NB4 (cell line): ENCODE results near the gene DMBX1.

Experiments used
- POLR2A ChIP-seq: IDR thresholded peaks from 2 replicates; pipeline ENCODE4 v1.6.1; 2011; ENCODE audit warnings: mild to moderate bottlenecking; ENCODE audit not compliant: insufficient read length; ENCODE audit errors: extremely low read depth
- TF ChIP-seq, protein P1 (sequence below): IDR thresholded peaks from one replicate; pipeline ENCODE4 v1.5.1; 2012; ENCODE audit warnings: low read depth, low read length
- TF ChIP-seq, protein P2 (sequence below): IDR thresholded peaks from 2 replicates; pipeline ENCODE4 v1.6.1; 2011; ENCODE audit warnings: low read depth, low read length

DNA sequence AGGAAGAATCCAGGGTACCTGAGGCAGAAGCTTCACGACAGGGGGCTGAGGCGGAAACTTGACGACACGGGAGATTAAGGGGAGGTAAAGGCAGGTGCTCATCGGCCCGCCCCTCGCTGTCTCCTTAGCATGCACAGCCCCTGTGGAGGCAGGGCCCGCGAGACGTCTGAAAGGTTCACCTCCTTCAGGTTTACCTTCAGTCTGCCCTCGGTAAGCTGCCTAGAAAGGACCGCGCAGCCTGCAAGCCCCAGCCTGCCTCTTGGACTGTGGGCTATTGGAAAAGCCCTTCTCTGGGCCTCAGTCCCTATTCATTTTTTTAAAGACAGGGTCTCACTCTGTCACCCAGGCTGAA is 33.3 kb downstream of the DMBX1 start:
- TF ChIP-seq, protein P1, sequence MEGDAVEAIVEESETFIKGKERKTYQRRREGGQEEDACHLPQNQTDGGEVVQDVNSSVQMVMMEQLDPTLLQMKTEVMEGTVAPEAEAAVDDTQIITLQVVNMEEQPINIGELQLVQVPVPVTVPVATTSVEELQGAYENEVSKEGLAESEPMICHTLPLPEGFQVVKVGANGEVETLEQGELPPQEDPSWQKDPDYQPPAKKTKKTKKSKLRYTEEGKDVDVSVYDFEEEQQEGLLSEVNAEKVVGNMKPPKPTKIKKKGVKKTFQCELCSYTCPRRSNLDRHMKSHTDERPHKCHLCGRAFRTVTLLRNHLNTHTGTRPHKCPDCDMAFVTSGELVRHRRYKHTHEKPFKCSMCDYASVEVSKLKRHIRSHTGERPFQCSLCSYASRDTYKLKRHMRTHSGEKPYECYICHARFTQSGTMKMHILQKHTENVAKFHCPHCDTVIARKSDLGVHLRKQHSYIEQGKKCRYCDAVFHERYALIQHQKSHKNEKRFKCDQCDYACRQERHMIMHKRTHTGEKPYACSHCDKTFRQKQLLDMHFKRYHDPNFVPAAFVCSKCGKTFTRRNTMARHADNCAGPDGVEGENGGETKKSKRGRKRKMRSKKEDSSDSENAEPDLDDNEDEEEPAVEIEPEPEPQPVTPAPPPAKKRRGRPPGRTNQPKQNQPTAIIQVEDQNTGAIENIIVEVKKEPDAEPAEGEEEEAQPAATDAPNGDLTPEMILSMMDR = no peak
- no peak for TF ChIP-seq POLR2A
- TF ChIP-seq, protein P2, sequence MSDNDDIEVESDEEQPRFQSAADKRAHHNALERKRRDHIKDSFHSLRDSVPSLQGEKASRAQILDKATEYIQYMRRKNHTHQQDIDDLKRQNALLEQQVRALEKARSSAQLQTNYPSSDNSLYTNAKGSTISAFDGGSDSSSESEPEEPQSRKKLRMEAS = no peak
